ENCODE measurements around the gene TUSC2.
A peak's percentile ranks its signal among the peaks of the same experiment; 100 is the strongest.

The TUSC2 gene

DNA sequence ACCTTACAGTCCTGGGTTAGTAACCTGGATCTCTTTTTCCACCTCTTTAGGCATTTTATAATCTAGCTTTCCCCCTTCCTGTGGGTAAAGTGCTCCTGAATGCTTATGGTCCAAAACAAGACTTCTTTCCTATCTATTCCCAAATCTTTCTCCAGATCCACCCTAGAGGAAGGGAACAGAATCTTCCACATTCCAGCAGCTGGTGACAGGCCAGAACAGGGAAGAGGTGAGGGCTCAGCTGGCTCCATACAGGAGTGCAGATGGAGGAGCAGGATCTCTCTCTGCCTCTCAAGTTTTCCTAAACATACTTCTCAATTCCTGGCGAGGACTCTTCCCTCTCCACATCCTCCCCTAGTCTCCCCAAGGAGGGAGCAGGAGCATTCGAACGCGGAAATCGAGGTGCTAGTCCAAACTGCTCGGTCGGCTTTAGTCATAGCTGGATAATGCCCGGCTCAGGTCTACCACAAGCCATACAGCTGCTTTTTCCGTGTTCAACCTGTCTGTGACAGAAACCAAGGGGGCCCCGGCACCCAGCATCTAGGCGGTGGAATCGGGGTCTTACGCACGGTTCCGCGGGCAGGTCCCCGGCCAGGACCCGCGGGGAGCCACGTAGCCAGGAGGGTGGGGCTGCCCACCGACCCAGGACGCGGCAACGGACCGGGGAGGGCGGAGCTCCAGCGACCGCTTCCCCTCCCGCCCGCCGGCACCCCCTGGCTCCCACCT lies 8.6 kb upstream of the TUSC2 start:
- Mint-ChIP-seq H3K4me1 (peaks cover 65% of the 10 kb centered on the region), H3K36me3 (peaks cover 61% of the 10 kb centered on the region), H3K4me3 (peak overlapping the region; percentile 80), H3K27me3 (no peaks in the 10 kb centered on the region), H3K9me3 (no peaks in the 10 kb centered on the region), H3K27ac (peak overlapping the region; percentile 97)
- CTCF ChIA-PET = interaction anchor here (0.7 to 5.0 kb wide), 8 partner anchors 10 to 235 kb away, joined by 3 to 40 read pairs (median 4); partner anchors contain the start of genes CYB561D2, HYAL2 and NPRL2
- no peak for DNase-seq

DNA sequence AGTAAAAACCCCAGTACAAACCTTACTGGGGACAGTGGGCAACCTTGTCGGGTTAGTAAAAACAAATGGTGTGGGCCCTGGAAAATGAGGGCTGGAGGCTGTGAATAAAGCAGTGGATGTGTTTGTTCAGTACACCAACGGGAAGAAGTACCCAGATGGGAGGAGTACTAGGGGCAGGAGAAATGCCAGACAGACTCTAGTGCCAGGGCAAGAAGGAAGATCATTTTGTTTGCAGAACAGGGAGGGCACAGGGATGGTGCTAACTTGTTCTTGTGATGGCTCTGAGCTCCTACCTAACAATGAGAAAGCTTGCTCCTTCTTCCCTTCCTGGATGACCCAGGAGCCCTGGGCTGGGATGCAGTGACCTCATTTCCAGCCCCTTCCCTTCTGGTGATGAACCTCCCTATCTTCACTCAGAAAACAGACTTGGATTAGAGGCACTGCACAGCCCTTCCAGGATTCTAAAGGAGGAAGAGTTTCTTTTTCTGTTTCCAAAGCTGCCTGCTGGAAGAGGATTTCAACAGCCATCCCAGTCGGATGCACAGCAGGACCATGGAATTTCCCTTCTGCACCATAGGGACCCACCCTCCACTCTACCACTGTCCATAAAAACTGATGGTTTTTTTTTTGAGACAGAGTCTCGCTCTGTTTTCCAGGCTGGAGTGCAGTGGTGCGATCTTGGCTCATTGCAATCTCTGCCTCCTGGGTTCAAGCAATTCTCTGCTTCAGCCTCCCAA lies 6.5 kb upstream of the TUSC2 start:
- no peaks in the 10 kb centered on the region for H3K9me3 Mint-ChIP-seq
- peaks cover 73% of the 10 kb centered on the region for H3K36me3 Mint-ChIP-seq
- H3K27ac Mint-ChIP-seq = peak overlapping the region; percentile 89
- H3K27me3 Mint-ChIP-seq = no peaks in the 10 kb centered on the region
- H3K4me3 Mint-ChIP-seq = peak overlapping the region; percentile 55
- CTCF ChIA-PET = interaction anchor here (1.0 to 5.0 kb wide), 2 partner anchors 11 to 208 kb away, joined by 3 to 40 read pairs; partner anchors contain the start of gene HYAL2
- peaks cover 52% of the 10 kb centered on the region for H3K4me1 Mint-ChIP-seq
- no peak for DNase-seq

GRCh38 chr3:50333744-50334328 lies 5.8 kb upstream of the TUSC2 start:
- DNase-seq = no peak
- Mint-ChIP-seq H3K36me3 (peaks cover 69% of the 10 kb centered on the region), H3K27ac (peak overlapping the region; percentile 89), H3K4me1 (peaks cover 48% of the 10 kb centered on the region), H3K4me3 (peak overlapping the region; percentile 55), H3K9me3 (no peaks in the 10 kb centered on the region), H3K27me3 (no peaks in the 10 kb centered on the region)
- CTCF ChIA-PET = interaction anchor here (1.0 to 5.0 kb wide), 2 partner anchors 10 to 209 kb away, joined by 3 to 40 read pairs; partner anchors contain the start of gene HYAL2

- Mint-ChIP-seq H3K4me3 (no peak overlapping the region), H3K4me1 (peaks cover 58% of the 10 kb centered on the region), H3K27ac (no peak overlapping the region), H3K9me3 (no peaks in the 10 kb centered on the region), H3K27me3 (no peaks in the 10 kb centered on the region), H3K36me3 (peaks cover 58% of the 10 kb centered on the region)
- DNase-seq = no peak
- CTCF ChIA-PET = no interaction called here
Measured at GRCh38 chr3:50331364-50331907, 3.4 kb upstream of the TUSC2 start.

- Mint-ChIP-seq H3K4me1 (peaks cover 50% of the 10 kb centered on the region), H3K9me3 (no peaks in the 10 kb centered on the region), H3K27ac (no peak overlapping the region), H3K36me3 (peaks cover 48% of the 10 kb centered on the region), H3K4me3 (no peak overlapping the region), H3K27me3 (no peaks in the 10 kb centered on the region)
- CTCF ChIA-PET = interaction anchor here (0.9 kb wide), 1 partner anchor 9 kb away, joined by 4 read pairs; no protein-coding TSS in a partner anchor
- no peak for DNase-seq
Measured at GRCh38 chr3:50330330-50330729, 2.3 kb upstream of the TUSC2 start.

DNA sequence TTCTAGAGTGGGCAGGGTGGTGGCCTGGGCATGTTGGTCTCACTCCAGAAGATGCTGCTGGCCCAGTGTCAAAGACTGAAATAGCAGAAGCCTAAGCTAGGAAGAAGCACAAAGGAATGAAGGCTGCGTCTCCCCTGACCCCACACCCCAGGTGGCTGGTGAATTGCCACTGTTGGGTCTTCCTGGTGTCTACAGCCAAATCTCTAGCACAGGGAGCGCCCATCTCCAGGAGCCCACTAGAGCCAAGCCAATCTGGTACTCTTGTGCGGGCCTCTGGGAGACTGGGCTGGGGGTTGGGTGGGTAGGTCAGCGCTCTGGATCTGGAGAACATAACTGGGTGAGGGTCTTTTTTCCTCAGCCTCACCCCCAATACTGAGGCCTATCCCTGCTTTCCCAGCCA lies 894 bp downstream of the TUSC2 start:
- CTCF ChIA-PET = interaction anchor here (1.1 kb wide), 1 partner anchor 24 kb away, joined by 3 read pairs; the partner anchor contains the start of gene HYAL1
- Mint-ChIP-seq H3K27me3 (no peaks in the 10 kb centered on the region), H3K4me1 (peaks cover 31% of the 10 kb centered on the region), H3K36me3 (peaks cover 28% of the 10 kb centered on the region), H3K4me3 (peak overlapping the region; percentile 93), H3K9me3 (no peaks in the 10 kb centered on the region), H3K27ac (peak overlapping the region; percentile 52)
- DNase-seq = no peak

GRCh38 chr3:50326182-50326541 lies 1.9 kb downstream of the TUSC2 start:
- CTCF ChIA-PET = no interaction called here
- peak overlapping the region; percentile 93 for H3K4me3 Mint-ChIP-seq

DNA sequence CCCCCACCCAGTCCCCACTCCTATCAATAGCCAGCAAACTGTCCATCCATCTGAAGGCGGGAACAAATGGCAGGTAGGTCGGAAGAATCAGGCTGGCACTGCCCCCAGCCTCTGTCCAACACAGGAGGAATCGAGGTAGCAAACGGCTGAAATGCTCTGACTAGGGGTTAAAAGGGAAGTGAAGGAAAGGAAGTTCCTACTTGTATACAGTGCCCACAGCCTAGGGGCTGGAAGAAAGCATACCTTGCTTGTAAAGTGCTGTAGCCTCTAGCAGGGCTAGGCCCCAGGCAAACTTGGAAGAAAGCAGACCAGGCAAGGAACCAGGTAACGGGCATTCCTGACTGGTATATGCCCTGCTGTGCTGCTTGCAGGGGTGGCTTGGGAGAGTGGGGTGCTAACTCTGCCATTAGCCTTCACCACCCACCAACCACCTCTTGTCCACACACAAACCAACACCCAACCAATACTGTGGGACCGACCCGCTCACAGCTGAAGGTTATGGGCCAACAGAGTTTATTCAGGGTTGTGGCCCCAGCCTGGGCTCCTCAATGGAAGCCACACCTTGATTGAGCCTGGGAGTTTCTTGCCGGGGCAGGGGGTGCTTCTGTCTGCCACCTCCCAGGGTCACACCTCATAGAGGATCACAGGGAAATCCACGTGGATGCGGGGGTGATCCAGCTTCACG lies 2.4 kb downstream of the TUSC2 start:
- CTCF ChIA-PET = interaction anchor here (1.4 to 3.5 kb wide), 4 partner anchors 11 to 51 kb away, joined by 3 to 15 read pairs (median 14); partner anchors contain the start of genes CYB561D2 and NPRL2
- Mint-ChIP-seq H3K27me3 (no peaks in the 10 kb centered on the region), H3K27ac (no peak overlapping the region), H3K36me3 (peaks cover 17% of the 10 kb centered on the region), H3K4me1 (peaks cover 30% of the 10 kb centered on the region), H3K9me3 (no peaks in the 10 kb centered on the region), H3K4me3 (peak overlapping the region; percentile 93)
- no peak for DNase-seq

More at GRCh38 chr3:50326182-50326541, 1.9 kb downstream of the TUSC2 start:
- no peaks in the 10 kb centered on the region for H3K9me3 Mint-ChIP-seq
- no peak for DNase-seq
- H3K27ac Mint-ChIP-seq = no peak overlapping the region
- H3K27me3 Mint-ChIP-seq = no peaks in the 10 kb centered on the region
- H3K4me1 Mint-ChIP-seq = peaks cover 29% of the 10 kb centered on the region
- peaks cover 22% of the 10 kb centered on the region for H3K36me3 Mint-ChIP-seq

GRCh38 chr3:50325113-50325480 lies 2.9 kb downstream of the TUSC2 start:
- H3K4me1 Mint-ChIP-seq = peaks cover 33% of the 10 kb centered on the region
- CTCF ChIA-PET = interaction anchor here (1.0 to 3.5 kb wide), 11 partner anchors 10 to 134 kb away, joined by 3 to 40 read pairs (median 8); partner anchors contain the start of genes CYB561D2, GNAT1, HYAL3 and NAA80
- no peak overlapping the region for H3K27ac Mint-ChIP-seq

DNA sequence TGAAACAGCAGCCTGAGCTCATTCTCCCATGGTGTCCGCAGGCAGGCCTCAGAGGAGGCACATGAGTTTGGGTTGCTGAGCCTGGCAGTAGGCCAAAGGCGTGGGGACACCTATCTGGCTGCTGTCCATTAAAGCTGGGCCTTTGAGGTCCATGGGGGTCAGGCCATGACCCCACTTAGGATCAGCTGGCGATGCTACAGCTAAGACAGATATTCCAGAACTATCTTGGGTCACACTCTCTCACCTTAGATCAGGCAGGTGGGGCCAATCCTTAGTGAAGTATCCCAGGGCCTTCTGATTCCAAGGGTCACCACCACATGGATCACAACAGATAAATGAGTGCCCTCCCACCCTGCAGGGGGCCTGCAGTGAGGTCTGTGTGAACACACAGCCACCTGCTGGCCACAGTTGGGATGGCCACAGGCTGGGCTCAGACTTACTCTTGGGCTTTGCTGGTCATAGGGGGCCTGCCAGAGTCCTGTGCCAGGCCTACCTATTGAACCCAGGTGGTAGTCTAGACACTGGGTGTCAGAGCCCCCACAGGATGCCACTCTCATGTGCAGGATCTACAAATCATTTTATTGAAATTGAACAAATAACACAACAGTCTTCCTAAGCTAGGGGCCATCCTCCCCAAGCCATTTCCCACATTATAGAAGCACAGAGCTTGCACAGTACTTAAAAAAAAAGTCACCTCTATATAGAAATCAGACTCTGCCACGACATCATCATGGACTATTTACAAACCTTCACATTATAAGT lies 3.5 kb downstream of the TUSC2 start:
- Mint-ChIP-seq H3K27ac (no peak overlapping the region), H3K9me3 (no peaks in the 10 kb centered on the region), H3K36me3 (peaks cover 7% of the 10 kb centered on the region), H3K4me1 (peaks cover 38% of the 10 kb centered on the region), H3K27me3 (no peaks in the 10 kb centered on the region), H3K4me3 (peak overlapping the region; percentile 2)
- CTCF ChIA-PET = interaction anchor here (0.8 to 3.5 kb wide), 19 partner anchors 10 to 133 kb away, joined by 3 to 40 read pairs (median 5); partner anchors contain the start of genes CYB561D2, GNAT1, HYAL1 and HYAL3
- peak; percentile 78 for DNase-seq

More at GRCh38 chr3:50325113-50325480, 2.9 kb downstream of the TUSC2 start:
- Mint-ChIP-seq H3K27me3 (no peaks in the 10 kb centered on the region), H3K4me3 (no peak overlapping the region), H3K9me3 (no peaks in the 10 kb centered on the region), H3K36me3 (peaks cover 13% of the 10 kb centered on the region)
- no peak for DNase-seq

DNA sequence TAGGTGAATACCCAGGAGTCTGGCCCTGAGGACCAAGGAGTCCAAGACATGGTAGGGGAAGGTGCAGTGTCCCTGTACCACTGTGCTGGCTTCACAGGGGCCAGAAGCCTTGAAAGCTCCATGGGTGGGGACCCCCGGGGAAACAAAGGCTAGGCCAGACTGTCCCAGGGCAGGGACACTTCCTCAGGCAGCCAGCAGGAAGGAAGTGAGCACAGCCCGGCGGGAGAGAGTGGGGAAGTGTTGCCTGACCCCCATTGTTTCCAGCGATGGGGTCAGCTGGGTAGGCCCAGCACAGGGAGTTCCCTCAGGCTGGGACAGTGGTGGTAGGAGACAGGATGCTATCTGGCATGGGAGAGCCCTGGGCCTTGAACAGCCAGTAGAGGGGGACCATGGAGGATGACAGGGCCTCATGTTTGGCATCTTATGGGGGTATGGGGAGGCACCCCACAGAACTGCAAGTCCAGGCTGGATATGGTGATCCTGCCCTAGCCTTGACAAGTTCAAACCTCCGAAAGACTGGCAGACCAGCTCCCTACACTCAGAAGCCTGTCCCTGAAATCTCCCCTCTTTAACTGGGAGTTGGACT lies 4.3 kb downstream of the TUSC2 start:
- H3K4me1 Mint-ChIP-seq = peaks cover 44% of the 10 kb centered on the region

DNA sequence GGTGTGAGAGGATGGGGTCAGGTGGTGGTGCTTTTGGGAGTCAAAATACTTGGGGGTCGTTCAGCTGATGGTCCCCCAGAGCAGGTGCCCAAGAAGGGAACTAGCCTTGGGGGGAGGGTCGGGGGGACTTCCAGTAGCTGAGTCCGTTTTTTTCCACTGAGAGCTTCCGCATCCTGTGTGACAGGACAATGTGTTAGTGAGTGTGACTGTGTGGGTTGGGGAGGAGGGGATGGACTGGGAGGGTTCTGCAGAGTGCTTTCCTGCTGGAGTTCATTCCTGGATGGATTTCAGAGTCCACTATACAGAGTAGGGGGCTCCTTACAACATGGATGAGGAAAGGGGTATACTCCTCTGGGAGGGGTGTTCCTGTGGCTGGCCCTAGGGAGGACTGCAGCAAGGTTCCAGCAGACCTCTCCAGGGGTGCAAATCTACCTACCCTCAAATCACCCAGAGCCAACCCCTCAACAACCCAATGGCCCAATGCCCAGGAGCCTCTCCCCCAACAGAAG lies 4.9 kb downstream of the TUSC2 start:
- CTCF ChIA-PET = interaction anchor here (1.0 to 3.5 kb wide), 6 partner anchors 9 to 51 kb away, joined by 3 to 40 read pairs (median 10); partner anchors contain the start of genes HYAL3 and NAA80
- Mint-ChIP-seq H3K4me3 (peak overlapping the region; percentile 33), H3K27me3 (no peaks in the 10 kb centered on the region), H3K27ac (peak overlapping the region; percentile 19), H3K36me3 (peaks cover 5% of the 10 kb centered on the region), H3K4me1 (peaks cover 44% of the 10 kb centered on the region), H3K9me3 (no peaks in the 10 kb centered on the region)
- no peak for DNase-seq

More for the DNA sequence above, 4.3 kb downstream of the TUSC2 start:
- Mint-ChIP-seq H3K4me3 (no peak overlapping the region), H3K27ac (no peak overlapping the region), H3K27me3 (no peaks in the 10 kb centered on the region), H3K9me3 (no peaks in the 10 kb centered on the region), H3K36me3 (peaks cover 5% of the 10 kb centered on the region)
- CTCF ChIA-PET = interaction anchor here (0.8 to 3.5 kb wide), 19 partner anchors 8 to 132 kb away, joined by 3 to 40 read pairs (median 5); partner anchors contain the start of genes CYB561D2, GNAT1, HYAL1 and HYAL3
- DNase-seq = no peak

Measured in activated naive CD4-positive, alpha-beta T cell treated with anti-CD3 and anti-CD28 coated beads, Interleukin-2, amount 10 ng/mL, durations not matched to agents 7 days and 5 days (primary cell).